Thoracic aorta endothelial cell (primary cell): ENCODE results near the gene PPP1R12A. TPM values are rescaled to one million over a fixed set of nuclear protein-coding genes. Genes with fewer than 3 reads are reported as not detected.

Source experiments
- small RNA-seq: library from RNA; depleted of rRNA; stranded (forward); fragments of <200 nt; gene quantifications from one replicate; pipeline ENCODE3, GENCODE V24; 2012
- total RNA-seq: library from RNA; depleted of rRNA; stranded (reverse); fragments of >200 nt; gene quantifications from 2 replicates; pipeline ENCODE4 v1.2.3, GENCODE V29; 2012

Gene PPP1R12A
- 136 and 184 TPM in 2 replicates for total RNA-seq

GRCh38 chr12:79935021-79935623 lies at the start of gene PPP1R12A:
PPP1R12A (minus strand) TSS chr12:79935097; CDS start chr12:79934931, 166 bp downstream.

Small RNAs within 50 kb of the gene (small RNA-seq; reads per million reads assigned to genes)
- not detected for gene RNA5SP363

Other genes starting within 250 kb of the PPP1R12A start
- gene PAWR, start 244.1 kb downstream of the PPP1R12A start, total RNA-seq, result 56.3 and 105 TPM in 2 replicates
- gene OTOGL, start 164.4 kb upstream of the PPP1R12A start, total RNA-seq, result 3.1 and 5.3 TPM in 2 replicates